HFF-Myc (cell line): ENCODE measurements around the gene LITAFD.
A peak's percentile ranks its signal among the peaks of the same experiment; 100 is the strongest.
"Not testable (repeated sequence)": the region's sequence is repeated elsewhere in the genome, so short reads cannot be mapped to it uniquely, and the experiment has no call there.

Experiments used
- DNase-seq: peaks from one replicate; pipeline ENCODE4 v3.0.0-alpha.2; 2011; ENCODE audit warnings: low read depth; ENCODE audit errors: extremely low read depth
- H3K4me3 ChIP-seq: replicated peaks from 2 replicates; pipeline ENCODE4 v1.5.1; 2011; ENCODE audit warnings: low read depth, mild to moderate bottlenecking, control low read depth, low read length
- TF ChIP-seq, protein P1 (sequence below): IDR thresholded peaks from 2 replicates; pipeline ENCODE4 v1.5.1; 2012; ENCODE audit warnings: mild to moderate bottlenecking, low read depth, low read length, control low read depth; ENCODE audit errors: missing control alignments

LITAFD gene

DNA sequence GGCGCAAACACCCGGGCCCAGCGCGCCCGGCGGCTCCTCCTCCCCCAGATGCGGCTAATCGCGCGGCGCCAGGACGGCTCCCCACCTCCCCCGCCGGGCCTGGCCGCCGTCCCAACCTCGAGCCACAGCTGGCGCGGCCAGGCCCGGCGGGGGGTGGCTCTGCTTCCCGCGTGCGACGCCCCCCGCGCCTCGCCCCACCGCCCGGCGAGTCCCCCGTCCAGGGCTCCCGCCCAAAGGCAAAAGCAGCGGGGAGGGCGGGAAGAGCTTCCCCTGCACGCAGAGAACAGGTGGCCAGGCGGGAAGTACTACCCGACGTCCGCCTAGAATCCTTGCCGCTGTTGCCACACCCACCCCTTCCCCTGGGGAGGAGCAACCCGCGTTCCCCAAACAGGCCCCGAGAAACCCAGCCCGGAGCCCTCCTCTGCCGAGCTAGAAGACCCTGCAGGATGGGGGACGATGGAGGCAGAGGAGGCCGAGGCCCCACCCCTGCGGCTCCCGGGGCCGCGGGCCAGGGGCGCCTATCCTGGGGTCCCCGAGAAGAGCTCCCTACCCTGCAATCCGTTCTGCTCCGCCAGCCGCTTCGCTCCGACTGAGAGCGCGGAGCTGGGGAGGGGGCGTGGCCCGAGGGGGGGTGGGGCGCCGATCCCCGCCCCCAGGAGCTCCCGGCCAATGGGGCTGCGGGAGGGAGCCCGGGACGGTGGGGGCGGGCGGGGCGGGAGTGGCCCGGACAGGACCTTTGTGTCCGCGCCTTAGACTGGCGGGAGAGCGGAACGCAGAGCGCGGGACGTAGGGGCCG is 13.5 kb upstream of the LITAFD start, which contains the start of gene CARHSP1:
Gene CARHSP1 (minus strand): TSS at position 591 of the 796 bp plus-strand sequence. CDS start 9,678 bp downstream, outside the sequence.
- peak within 1 kb of the TSS; percentile 56 for H3K4me3 ChIP-seq
- peak; percentile 78 for DNase-seq
- TF ChIP-seq, protein P1, sequence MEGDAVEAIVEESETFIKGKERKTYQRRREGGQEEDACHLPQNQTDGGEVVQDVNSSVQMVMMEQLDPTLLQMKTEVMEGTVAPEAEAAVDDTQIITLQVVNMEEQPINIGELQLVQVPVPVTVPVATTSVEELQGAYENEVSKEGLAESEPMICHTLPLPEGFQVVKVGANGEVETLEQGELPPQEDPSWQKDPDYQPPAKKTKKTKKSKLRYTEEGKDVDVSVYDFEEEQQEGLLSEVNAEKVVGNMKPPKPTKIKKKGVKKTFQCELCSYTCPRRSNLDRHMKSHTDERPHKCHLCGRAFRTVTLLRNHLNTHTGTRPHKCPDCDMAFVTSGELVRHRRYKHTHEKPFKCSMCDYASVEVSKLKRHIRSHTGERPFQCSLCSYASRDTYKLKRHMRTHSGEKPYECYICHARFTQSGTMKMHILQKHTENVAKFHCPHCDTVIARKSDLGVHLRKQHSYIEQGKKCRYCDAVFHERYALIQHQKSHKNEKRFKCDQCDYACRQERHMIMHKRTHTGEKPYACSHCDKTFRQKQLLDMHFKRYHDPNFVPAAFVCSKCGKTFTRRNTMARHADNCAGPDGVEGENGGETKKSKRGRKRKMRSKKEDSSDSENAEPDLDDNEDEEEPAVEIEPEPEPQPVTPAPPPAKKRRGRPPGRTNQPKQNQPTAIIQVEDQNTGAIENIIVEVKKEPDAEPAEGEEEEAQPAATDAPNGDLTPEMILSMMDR = no peak

DNA sequence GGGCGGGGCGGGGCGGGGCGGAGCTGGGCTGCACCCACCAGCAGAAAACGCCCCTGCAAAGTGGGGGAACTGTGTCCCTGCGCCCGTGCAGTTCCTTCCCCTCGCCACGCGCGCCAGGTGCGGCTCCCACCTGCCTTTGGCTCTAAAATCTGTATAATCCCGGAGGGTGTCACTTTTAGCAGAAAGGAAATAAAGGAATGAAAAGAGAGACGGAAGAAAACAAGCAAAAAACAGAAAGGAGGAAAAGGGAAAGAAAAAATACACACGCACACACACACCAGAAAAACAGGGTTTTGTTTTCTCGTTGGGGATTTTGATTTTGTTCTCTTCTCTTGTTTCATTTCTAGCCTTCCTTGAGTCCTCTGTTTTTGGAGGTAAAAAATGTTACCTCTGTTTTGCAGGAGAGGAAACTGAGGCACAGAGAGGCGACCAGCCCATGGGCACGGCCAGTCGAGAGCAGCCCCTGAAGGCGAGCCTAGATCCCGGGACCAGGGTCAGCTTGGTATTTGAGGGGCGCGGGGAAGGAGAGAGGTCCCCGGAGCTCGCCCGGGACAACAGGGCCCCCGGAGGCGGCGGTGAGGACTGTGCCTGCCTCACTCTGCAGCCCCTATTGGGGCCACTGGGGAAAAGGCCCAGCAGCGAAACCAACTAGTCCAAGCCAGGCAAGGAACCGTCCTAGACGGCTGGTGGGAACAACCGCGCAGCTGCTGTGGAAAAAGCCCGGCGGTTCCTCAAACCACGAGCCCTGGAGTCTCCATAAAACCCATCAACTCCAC is 12.8 kb upstream of the LITAFD start:
- peak overlapping the region; percentile 24 for H3K4me3 ChIP-seq
- TF ChIP-seq, protein P1 = no peak
- no peak for DNase-seq

DNA sequence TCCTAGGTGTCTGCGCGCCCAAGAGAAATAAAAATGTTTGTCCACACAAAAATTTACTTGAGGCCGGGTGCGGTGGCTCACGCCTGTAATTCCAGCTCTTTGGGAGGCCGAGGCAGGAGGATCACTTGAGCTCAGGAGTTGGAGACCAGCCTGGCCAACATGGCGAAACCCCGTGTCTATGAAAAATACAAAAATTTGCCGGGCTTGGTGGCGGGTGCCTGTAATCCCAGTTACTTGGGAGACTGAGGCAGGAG is 12.2 kb upstream of the LITAFD start:
- not testable (repeated sequence) for DNase-seq, H3K4me3 ChIP-seq

DNA sequence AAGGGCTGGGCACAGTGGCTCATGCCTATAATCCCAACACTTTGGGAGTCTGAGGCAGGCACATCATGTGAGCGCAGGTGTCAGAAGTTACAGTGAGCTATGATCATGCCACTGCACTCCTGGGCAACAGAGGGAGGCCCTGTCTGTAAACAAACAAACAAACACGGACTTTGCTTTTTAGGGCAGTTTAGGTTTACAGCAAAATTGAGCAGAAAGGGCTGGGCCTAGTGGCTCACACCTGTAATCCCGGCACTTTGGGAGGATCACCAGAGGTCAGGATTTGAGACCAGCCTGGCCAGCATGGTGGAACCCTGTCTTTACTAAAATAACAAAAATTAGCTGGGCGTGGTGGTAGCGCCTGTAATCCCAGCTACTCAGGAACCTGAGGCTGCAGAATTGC is 10.1 kb upstream of the LITAFD start:
- no peak overlapping the region for H3K4me3 ChIP-seq
- TF ChIP-seq, protein P1 = no peak
- DNase-seq = no peak

DNA sequence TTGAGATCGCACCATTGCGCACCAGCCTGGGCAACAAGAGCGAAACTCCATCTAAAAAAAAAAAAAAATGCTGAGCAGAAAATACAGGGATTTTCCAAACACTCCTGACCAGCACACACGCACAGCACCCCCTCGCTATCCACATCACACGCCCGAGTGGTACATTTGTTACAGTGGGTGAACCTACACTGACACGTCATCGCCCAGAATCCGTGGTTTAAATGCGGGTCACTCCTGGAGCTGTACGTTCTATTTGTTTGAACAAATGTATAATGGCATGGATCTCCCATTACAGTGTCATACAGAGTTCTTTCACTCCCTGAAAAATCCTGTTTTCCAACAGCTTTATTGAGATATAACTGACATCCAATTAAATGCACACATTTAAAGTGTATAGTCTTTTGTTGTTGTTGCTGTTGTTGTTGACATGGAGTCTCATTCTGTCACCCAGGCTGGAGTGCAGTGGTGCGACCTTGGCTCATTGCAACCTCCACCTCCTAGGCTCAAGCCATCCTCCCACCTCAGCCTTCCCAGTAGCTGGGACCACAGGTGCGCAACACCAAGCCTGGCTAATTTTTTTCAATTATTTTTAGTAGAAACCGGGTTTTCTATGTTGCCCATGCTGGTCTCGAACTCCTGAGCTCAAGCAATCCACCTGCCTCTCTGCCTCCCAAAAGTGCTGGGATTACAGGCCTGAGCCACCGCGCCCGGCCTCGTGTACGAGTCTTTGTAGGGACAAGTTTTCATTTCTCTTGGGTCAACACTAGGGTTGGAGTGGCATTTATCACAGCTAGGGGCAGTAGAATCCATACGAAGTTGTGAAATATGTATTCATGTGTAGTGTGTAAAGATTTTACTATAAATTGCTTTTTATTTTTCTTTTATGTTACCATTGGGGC is 8.9 kb upstream of the LITAFD start:
- no peak overlapping the region for H3K4me3 ChIP-seq
- TF ChIP-seq, protein P1 = peak; percentile 12
- DNase-seq = no peak

DNA sequence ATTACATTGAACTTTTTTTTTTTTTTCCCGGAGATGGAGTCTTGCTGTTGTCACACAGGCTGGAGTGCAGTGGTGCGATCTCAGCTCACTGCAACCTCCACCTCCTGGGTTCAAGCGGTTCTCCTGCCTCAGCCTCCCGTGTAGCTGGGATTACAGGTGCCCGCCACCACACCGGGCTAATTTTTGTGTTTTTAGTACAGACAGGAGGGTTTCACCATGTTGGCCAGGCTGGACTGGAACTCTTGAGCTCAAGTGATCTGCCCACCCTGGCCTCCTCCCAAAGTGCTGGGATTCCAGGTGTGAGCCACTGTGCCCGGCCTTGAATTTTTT is 8.3 kb upstream of the LITAFD start:
- not testable (repeated sequence) for H3K4me3 ChIP-seq

DNA sequence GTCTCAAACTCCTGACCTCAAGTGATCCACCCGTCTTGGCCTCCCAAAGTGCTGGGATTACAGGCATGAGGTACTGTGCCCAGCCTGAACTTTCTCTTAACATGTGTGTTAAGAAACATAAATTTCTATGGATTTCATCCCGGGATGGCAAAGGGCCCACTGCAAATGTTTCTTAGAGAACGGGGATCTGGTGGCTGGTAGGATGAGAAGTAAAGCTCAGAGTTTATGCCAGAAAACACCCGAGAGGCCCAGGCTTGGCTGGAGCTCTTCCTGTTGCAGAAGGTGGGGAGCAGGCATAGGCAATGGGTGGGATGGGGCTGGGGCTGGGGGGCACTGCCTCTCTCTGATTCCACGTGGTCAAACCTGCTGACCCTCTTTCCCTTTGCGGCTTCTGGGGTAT is 7.8 kb upstream of the LITAFD start:
- TF ChIP-seq, protein P1 = no peak
- DNase-seq = no peak
- H3K4me3 ChIP-seq = no peak overlapping the region

More for the DNA sequence above, 8.3 kb upstream of the LITAFD start:
- not testable (repeated sequence) for DNase-seq

DNA sequence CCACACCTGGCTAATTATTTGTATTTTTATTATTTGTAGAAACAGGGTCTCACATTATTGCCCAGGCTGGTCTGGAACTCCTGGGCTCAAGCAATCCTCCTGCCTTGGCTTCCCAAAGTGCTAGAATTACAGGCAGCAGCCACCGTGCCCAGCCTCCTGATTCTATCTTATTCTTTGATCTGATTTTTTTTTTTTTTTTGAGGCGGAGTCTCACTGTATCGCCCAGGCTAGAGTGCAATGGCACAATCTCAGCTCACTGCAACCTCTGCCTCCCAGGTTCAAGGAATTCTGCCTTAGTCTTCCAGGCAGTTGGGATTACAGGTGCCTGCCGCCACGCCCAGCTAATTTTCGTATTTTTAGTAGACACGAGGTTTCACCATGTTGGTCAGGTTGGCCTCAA is 6.8 kb upstream of the LITAFD start:
- DNase-seq, H3K4me3 ChIP-seq: not testable (repeated sequence)
